Caco-2 (cell line): Measurements from ENCODE around the gene CRYGA. TPM values are rescaled to one million over a fixed set of nuclear protein-coding genes. Genes with fewer than 3 reads are reported as not detected.

Experiments
- BruUV-seq: library from RNA; stranded (reverse); fragments of 400-500 nt; replicated peaks from 2 replicates; lab custom pipeline; 2021; lab: Mats Ljungman, UMichigan
- CTCF ChIA-PET: fragments of 300-600 bp; sonication (Branson Sonifier 250); formaldehyde crosslinking; loops from one replicate; lab custom pipeline; 2022; ENCODE audit warnings: antibody characterized with exemption; lab: Charles Lee
- POLR2A ChIA-PET: fragments of 300-600 bp; sonication (Branson Sonifier 250); formaldehyde crosslinking; loops from one replicate; lab custom pipeline; 2022; ENCODE audit warnings: antibody characterized with exemption; lab: Charles Lee
- DNase-seq, 2 experiments: peaks; one replicate each; pipeline versions ENCODE4 v3.0.0 to v3.0.0-alpha.2; 2020 to 2022
- H3K27me3 ChIP-seq: replicated peaks from 2 replicates; pipeline ENCODE4 v1.6.0; 2011; ENCODE audit warnings: low read length; ENCODE audit not compliant: control insufficient read depth, insufficient read depth
- H3K36me3 ChIP-seq: 2 replicates; pipeline ENCODE4 v1.5.1; 2011; ENCODE audit warnings: low read length; ENCODE audit not compliant: control insufficient read depth, insufficient read depth
- H3K4me1 ChIP-seq: fragments of 250-450 bp; sonication (Bioruptor Pico); 2 replicates; pipeline ENCODE4 v1.5.1; 2020; ENCODE audit warnings: mild to moderate bottlenecking
- H3K4me3 ChIP-seq: 2 replicates; pipeline ENCODE4 v1.5.1; 2011; ENCODE audit warnings: low read depth, mild to moderate bottlenecking, control low read depth, low read length
- H3K9me3 ChIP-seq: fragments of 250-450 bp; sonication (Bioruptor Pico); 2 replicates; pipeline ENCODE4 v1.5.1; 2020; ENCODE audit warnings: mild to moderate bottlenecking, moderate library complexity
- H3K27ac Mint-ChIP-seq: one replicate; pipeline ENCODE4 v1.8.0; 2022; ENCODE audit warnings: mixed read lengths; ENCODE audit not compliant: unreplicated experiment
- H3K27me3 Mint-ChIP-seq: one replicate; pipeline ENCODE4 v1.8.0; 2022; ENCODE audit warnings: mixed read lengths; ENCODE audit not compliant: insufficient read depth, unreplicated experiment
- H3K36me3 Mint-ChIP-seq: one replicate; pipeline ENCODE4 v1.8.0; 2022; ENCODE audit warnings: mild to moderate bottlenecking, mixed read lengths; ENCODE audit not compliant: insufficient read depth, unreplicated experiment
- H3K4me1 Mint-ChIP-seq: one replicate; pipeline ENCODE4 v1.8.0; 2022; ENCODE audit warnings: low read depth, mixed read lengths; ENCODE audit not compliant: unreplicated experiment
- H3K4me3 Mint-ChIP-seq: one replicate; pipeline ENCODE4 v1.8.0; 2022; ENCODE audit warnings: mild to moderate bottlenecking, moderate library complexity, mixed read lengths; ENCODE audit not compliant: unreplicated experiment
- H3K9me3 Mint-ChIP-seq: one replicate; pipeline ENCODE4 v1.8.0; 2022; ENCODE audit warnings: mixed read lengths; ENCODE audit not compliant: unreplicated experiment
- CTCF ChIP-seq, 2 experiments: fragments of 200-600 bp in 1 of 2; IDR thresholded peaks; 1 replicate in 1 of 2; 2 replicates in 1 of 2; pipeline versions ENCODE4 v1.5.1 to v1.8.0; 2011 to 2022; ENCODE audit warnings: antibody characterized with exemption in 1 of 2, control low read depth in 1 of 2, inconsistent platforms in 1 of 2, low read depth in 1 of 2, low read length in 1 of 2, mild to moderate bottlenecking in 1 of 2, moderate library complexity in 1 of 2; ENCODE audit not compliant: insufficient read depth in 1 of 2, severe bottlenecking in 1 of 2, unreplicated experiment in 1 of 2
- intact Hi-C: fragments of 100-400 bp; cut with micrococcal nuclease; formaldehyde crosslinking; loops from one replicate; pipeline ENCODE4 v1.10.0; 2022; ENCODE audit not compliant: unreplicated experiment
- total RNA-seq: library from RNA; stranded (reverse); gene quantifications from 2 replicates; pipeline ENCODE4 v1.2.3, GENCODE V29; 2022

Gene CRYGA
- total RNA-seq, 1 experiment from 2014 or later, result not detected

- Mint-ChIP-seq H3K27me3 (no peaks in the 10 kb centered on the region), H3K27ac (no peak overlapping the region), H3K4me3 (no peak overlapping the region), H3K4me1 (peaks cover 7% of the 10 kb centered on the region), H3K9me3 (no peaks in the 10 kb centered on the region), H3K36me3 (no peaks in the 10 kb centered on the region)
- TF ChIP-seq CTCF (IDR thresholded peaks at IDR 0.05; ENCODE audit: insufficient read depth in 1 of 2, low read depth in 1 of 2, low read length in 1 of 2, severe bottlenecking in 1 of 2, unreplicated experiment in 1 of 2), result no peak
- H3K9me3 ChIP-seq, result no peaks in the 10 kb centered on the region
- no peak overlapping the region for H3K4me3 ChIP-seq
- ChIA-PET POLR2A (no interaction called here), CTCF (interaction anchor here (1.0 to 2.8 kb wide), 8 partner anchors 33 to 79 kb away, joined by 3 to 27 read pairs (median 6); partner anchors contain the start of gene IDH1)
- DNase-seq, result no peak
- intact Hi-C loops, result loop anchor here (1.0 to 10.0 kb wide), 4 partner anchors 65 to 159 kb away; partner anchors contain the start of gene IDH1
- H3K36me3 ChIP-seq, result no peaks in the 10 kb centered on the region
- no TSS peak for BruUV-seq
- H3K27me3 ChIP-seq, result no peaks in the 10 kb centered on the region
- peaks cover 16% of the 10 kb centered on the region for H3K4me1 ChIP-seq
Measured at GRCh38 chr2:208175840-208176153, 12.4 kb upstream of the CRYGA start.

GRCh38 chr2:208175069-208175839, 11.9 kb upstream of the CRYGA start:
- H3K4me3 ChIP-seq, result no peak overlapping the region
- ChIA-PET POLR2A (no interaction called here), CTCF (interaction anchor here (0.6 to 2.8 kb wide), 11 partner anchors 26 to 354 kb away, joined by 3 to 27 read pairs (median 4); partner anchors contain the start of gene IDH1)
- Mint-ChIP-seq H3K27ac (no peak overlapping the region), H3K4me1 (peaks cover 7% of the 10 kb centered on the region), H3K4me3 (no peak overlapping the region), H3K9me3 (no peaks in the 10 kb centered on the region), H3K36me3 (no peaks in the 10 kb centered on the region), H3K27me3 (no peaks in the 10 kb centered on the region)
- no TSS peak for BruUV-seq
- peak; percentile 75 to 95 for TF ChIP-seq CTCF (IDR thresholded peaks at IDR 0.05; ENCODE audit: insufficient read depth in 1 of 2, low read depth in 1 of 2, low read length in 1 of 2, severe bottlenecking in 1 of 2, unreplicated experiment in 1 of 2)
- peak; percentile 82 to 85 for DNase-seq
- intact Hi-C loops, result loop anchor here (1.0 to 10.0 kb wide), 4 partner anchors 66 to 160 kb away; partner anchors contain the start of gene IDH1
- H3K9me3 ChIP-seq, result no peaks in the 10 kb centered on the region
- H3K4me1 ChIP-seq, result peaks cover 16% of the 10 kb centered on the region
- no peaks in the 10 kb centered on the region for H3K27me3 ChIP-seq
- no peaks in the 10 kb centered on the region for H3K36me3 ChIP-seq

- CTCF ChIA-PET, result interaction anchor here (0.7 to 2.8 kb wide), 2 partner anchors 27 to 80 kb away, joined by 3 to 27 read pairs; partner anchors contain the start of gene IDH1
- Mint-ChIP-seq H3K27ac (no peak overlapping the region), H3K27me3 (no peaks in the 10 kb centered on the region), H3K9me3 (no peaks in the 10 kb centered on the region), H3K4me3 (no peak overlapping the region), H3K36me3 (no peaks in the 10 kb centered on the region), H3K4me1 (no peaks in the 10 kb centered on the region)
- Histone ChIP-seq H3K4me1 (peaks cover 8% of the 10 kb centered on the region; the same call in 1 of the 2 replicates), H3K27me3 (no peaks in the 10 kb centered on the region), H3K36me3 (no peaks in the 10 kb centered on the region), H3K9me3 (no peaks in the 10 kb centered on the region), H3K4me3 (no peak overlapping the region)
- no peak for DNase-seq
- no peak for TF ChIP-seq CTCF (IDR thresholded peaks at IDR 0.05; ENCODE audit: insufficient read depth in 1 of 2, low read depth in 1 of 2, low read length in 1 of 2, severe bottlenecking in 1 of 2, unreplicated experiment in 1 of 2)
- intact Hi-C loops, result loop anchor here (2.0 to 10.0 kb wide), 2 partner anchors 67 to 161 kb away; no protein-coding TSS in a partner anchor
- BruUV-seq, result no TSS peak
- POLR2A ChIA-PET, result no interaction called here
Measured at GRCh38 chr2:208174144-208174543, 10.8 kb upstream of the CRYGA start.
